ENCODE results near the gene AP5M1. TPM values are rescaled to one million over a fixed set of nuclear protein-coding genes. Genes with fewer than 3 reads are reported as not detected.
"Not testable (repeated sequence)": the region's sequence is repeated elsewhere in the genome, so short reads cannot be mapped to it uniquely, and the experiment has no call there.

Gene AP5M1
- total RNA-seq, 1 experiment from 2014 or later: 34.2 TPM

DNA sequence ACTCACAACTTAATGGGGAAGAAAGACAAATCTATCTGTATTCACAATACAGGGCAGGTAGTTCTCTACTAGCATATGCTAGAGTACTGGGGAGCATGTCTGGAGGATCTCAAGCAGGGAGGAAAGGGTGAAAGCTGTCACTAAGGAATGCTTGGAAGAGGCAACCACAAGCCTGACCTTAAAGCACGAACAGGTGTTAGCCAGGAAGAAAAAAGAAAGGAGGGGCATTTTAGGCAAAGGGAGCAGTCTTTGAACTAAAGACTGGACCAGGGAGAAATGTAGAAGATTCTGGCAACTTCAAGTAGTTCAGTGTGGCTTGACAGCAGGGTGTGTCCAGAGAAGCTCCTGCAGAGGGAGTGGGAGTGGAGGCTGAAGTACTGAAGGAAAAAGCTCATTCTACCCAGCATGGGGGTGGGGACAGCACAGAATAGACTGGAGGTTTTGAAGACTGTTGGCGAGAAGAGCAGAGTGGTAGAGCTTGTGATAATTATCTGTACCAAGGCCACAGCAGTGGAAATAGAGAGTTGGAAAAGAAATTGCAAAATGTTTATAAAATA lies 50.9 kb downstream of the AP5M1 start:
- no peaks in the 10 kb centered on the region for H3K36me3 Mint-ChIP-seq (ENCODE audit: insufficient read depth, unreplicated experiment)
- CTCF ChIA-PET: no interaction called here
- no peak overlapping the region for H3K27ac Mint-ChIP-seq (ENCODE audit: unreplicated experiment)
- BruUV-seq (replicated peaks): no TSS peak
- intact Hi-C loops (cut with micrococcal nuclease; ENCODE audit: unreplicated experiment): no loop called here
- H3K4me1 Mint-ChIP-seq (ENCODE audit: low read depth, unreplicated experiment): no peaks in the 10 kb centered on the region
- DNase-seq: no peak
- no peak overlapping the region for H3K4me3 Mint-ChIP-seq (ENCODE audit: low read depth, unreplicated experiment)
- H3K27me3 Mint-ChIP-seq (ENCODE audit: unreplicated experiment): no peaks in the 10 kb centered on the region
- TF ChIP-seq CTCF (IDR thresholded peaks at IDR 0.05; ENCODE audit: unreplicated experiment): no peak
- H3K9me3 Mint-ChIP-seq (ENCODE audit: low read depth, unreplicated experiment): no peaks in the 10 kb centered on the region

DNA sequence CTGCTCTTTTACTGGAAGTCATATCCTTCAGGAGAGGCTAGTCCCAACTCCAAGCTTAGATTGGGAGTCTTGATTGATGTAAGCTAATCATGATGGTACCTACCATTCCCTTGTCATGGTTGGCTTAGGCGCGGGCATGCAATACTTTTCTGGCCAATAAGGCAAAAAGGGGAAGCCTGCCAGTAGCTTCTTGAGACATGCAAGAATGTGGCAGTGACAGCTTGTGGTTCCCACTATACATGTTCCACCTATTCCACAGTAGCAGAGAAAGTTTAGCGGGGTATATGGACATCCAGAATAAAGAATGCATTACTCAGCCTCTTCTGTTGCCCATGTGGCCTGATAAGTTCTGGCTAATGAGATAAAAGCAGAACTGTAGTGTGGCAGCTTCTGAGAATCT lies 55.0 kb downstream of the AP5M1 start:
- no TSS peak for BruUV-seq (replicated peaks)
- CTCF ChIA-PET: no interaction called here
- no peak for TF ChIP-seq CTCF (IDR thresholded peaks at IDR 0.05; ENCODE audit: unreplicated experiment)
- intact Hi-C loops (cut with micrococcal nuclease; ENCODE audit: unreplicated experiment): no loop called here
- no peak overlapping the region for H3K4me3 Mint-ChIP-seq (ENCODE audit: low read depth, unreplicated experiment)
- DNase-seq: no peak
- H3K27me3 Mint-ChIP-seq (ENCODE audit: unreplicated experiment): no peaks in the 10 kb centered on the region
- H3K4me1 Mint-ChIP-seq (ENCODE audit: low read depth, unreplicated experiment): no peaks in the 10 kb centered on the region
- H3K36me3 Mint-ChIP-seq (ENCODE audit: insufficient read depth, unreplicated experiment): no peaks in the 10 kb centered on the region
- no peaks in the 10 kb centered on the region for H3K9me3 Mint-ChIP-seq (ENCODE audit: low read depth, unreplicated experiment)
- H3K27ac Mint-ChIP-seq (ENCODE audit: unreplicated experiment): no peak overlapping the region

DNA sequence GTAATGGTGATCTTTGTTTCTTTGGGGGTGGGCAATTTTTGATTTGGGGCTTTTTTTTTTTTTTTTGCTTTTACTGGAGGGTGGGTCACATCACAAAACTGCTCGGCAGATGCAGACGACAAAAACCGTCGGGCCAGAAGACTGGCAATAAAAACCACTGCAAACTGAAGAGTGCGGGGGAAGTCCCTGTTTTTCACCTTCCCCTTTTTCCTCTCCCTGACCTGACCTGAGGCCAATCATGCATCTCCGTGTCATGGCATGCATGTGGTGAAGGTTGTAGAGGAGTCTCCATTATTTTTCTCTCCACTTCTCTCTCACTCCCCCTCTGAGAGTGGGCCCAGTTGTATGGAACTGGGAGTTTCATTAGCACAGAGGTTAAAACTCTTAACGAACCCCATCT lies 57.5 kb downstream of the AP5M1 start:
- Mint-ChIP-seq H3K4me3 (ENCODE audit: low read depth, unreplicated experiment) (no peak overlapping the region), H3K9me3 (ENCODE audit: low read depth, unreplicated experiment) (no peaks in the 10 kb centered on the region), H3K36me3 (ENCODE audit: insufficient read depth, unreplicated experiment) (no peaks in the 10 kb centered on the region), H3K4me1 (ENCODE audit: low read depth, unreplicated experiment) (no peaks in the 10 kb centered on the region), H3K27ac (ENCODE audit: unreplicated experiment) (no peak overlapping the region), H3K27me3 (ENCODE audit: unreplicated experiment) (no peaks in the 10 kb centered on the region)
- CTCF ChIA-PET: no interaction called here
- intact Hi-C loops (cut with micrococcal nuclease; ENCODE audit: unreplicated experiment): no loop called here
- BruUV-seq (replicated peaks): no TSS peak
- TF ChIP-seq CTCF (IDR thresholded peaks at IDR 0.05; ENCODE audit: unreplicated experiment): no peak
- DNase-seq: no peak

- H3K4me1 Mint-ChIP-seq (ENCODE audit: low read depth, unreplicated experiment): no peaks in the 10 kb centered on the region
- intact Hi-C loops (cut with micrococcal nuclease; ENCODE audit: unreplicated experiment): no loop called here
- H3K9me3 Mint-ChIP-seq (ENCODE audit: low read depth, unreplicated experiment): no peaks in the 10 kb centered on the region
- H3K27ac Mint-ChIP-seq (ENCODE audit: unreplicated experiment): no peak overlapping the region
- no peak for TF ChIP-seq CTCF (IDR thresholded peaks at IDR 0.05; ENCODE audit: unreplicated experiment)
- no peaks in the 10 kb centered on the region for H3K36me3 Mint-ChIP-seq (ENCODE audit: insufficient read depth, unreplicated experiment)
- H3K4me3 Mint-ChIP-seq (ENCODE audit: low read depth, unreplicated experiment): no peak overlapping the region
- DNase-seq: no peak
- BruUV-seq (replicated peaks): no TSS peak
- CTCF ChIA-PET: no interaction called here
- no peaks in the 10 kb centered on the region for H3K27me3 Mint-ChIP-seq (ENCODE audit: unreplicated experiment)
These were observed 61.1 kb downstream of the AP5M1 start for GRCh38 chr14:57329833-57330232.

GRCh38 chr14:57332475-57332874 lies 63.7 kb downstream of the AP5M1 start:
- H3K4me3 Mint-ChIP-seq (ENCODE audit: low read depth, unreplicated experiment); H3K9me3 Mint-ChIP-seq (ENCODE audit: low read depth, unreplicated experiment); H3K4me1 Mint-ChIP-seq (ENCODE audit: low read depth, unreplicated experiment); CTCF ChIA-PET; BruUV-seq (replicated peaks); H3K27me3 Mint-ChIP-seq (ENCODE audit: unreplicated experiment); H3K27ac Mint-ChIP-seq (ENCODE audit: unreplicated experiment); intact Hi-C loops (cut with micrococcal nuclease; ENCODE audit: unreplicated experiment); H3K36me3 Mint-ChIP-seq (ENCODE audit: insufficient read depth, unreplicated experiment); DNase-seq: not testable (repeated sequence)

DNA sequence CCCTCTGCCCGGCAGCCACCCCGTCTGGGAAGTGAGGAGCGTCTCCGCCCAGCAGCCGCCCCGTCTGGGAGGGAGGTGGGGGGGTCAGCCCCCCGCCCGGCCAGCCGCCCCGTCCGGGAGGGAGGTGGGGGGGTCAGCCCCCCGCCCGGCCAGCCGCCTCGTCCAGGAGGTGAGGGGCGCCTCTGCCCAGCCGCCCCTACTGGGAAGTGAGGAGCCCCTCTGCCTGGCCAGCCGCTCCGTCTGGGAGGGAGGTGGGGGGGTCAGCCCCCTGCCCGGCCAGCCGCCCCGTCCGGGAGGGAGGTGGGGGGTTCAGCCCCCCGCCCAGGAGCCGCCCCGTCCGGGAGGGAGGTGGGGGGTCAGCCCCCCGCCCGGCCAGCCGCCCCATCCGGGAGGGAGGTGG lies 65.0 kb downstream of the AP5M1 start:
- H3K27ac Mint-ChIP-seq (ENCODE audit: unreplicated experiment); DNase-seq; H3K4me3 Mint-ChIP-seq (ENCODE audit: low read depth, unreplicated experiment); H3K4me1 Mint-ChIP-seq (ENCODE audit: low read depth, unreplicated experiment); H3K27me3 Mint-ChIP-seq (ENCODE audit: unreplicated experiment); BruUV-seq (replicated peaks); H3K9me3 Mint-ChIP-seq (ENCODE audit: low read depth, unreplicated experiment); H3K36me3 Mint-ChIP-seq (ENCODE audit: insufficient read depth, unreplicated experiment); intact Hi-C loops (cut with micrococcal nuclease; ENCODE audit: unreplicated experiment): not testable (repeated sequence)
- CTCF ChIA-PET: interaction anchor here (0.7 kb wide), 2 partner anchors 422 to 870 kb away, joined by 3 to 4 read pairs; no protein-coding TSS in a partner anchor

DNA sequence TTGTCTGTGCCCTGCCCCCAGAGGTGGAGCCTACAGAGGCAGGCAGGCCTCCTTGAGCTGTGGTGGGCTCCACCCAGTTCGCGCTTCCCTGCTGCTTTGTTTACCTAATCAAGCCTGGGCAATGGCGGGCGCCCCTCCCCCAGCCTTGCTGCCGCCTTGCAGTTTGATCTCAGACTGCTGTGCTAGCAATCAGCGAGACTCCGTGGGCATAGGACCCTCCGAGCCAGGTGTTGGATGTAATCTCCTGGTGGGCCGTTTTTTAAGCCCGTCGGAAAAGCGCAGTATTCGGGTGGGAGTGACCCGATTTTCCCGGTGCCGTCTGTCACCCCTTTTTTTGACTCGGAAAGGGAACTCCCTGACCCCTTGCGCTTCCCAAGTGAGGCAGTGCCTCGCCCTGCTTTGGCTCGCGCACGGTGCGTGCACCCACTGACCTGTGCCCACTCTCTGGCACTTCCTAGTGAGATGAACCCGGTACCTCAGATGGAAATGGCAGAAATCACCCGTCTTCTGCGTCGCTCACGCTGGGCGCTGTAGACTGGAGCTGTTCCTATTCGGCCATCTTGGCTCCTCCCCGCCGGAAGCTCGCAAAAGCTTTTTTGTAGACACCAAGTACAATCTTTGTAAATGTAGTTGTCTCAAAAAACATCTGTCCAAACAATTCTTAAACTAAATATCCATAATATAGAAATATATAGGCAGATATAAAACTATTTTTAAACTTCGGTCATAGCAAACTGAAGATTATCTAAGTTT lies 75.0 kb downstream of the AP5M1 start:
- H3K4me1 Mint-ChIP-seq (ENCODE audit: low read depth, unreplicated experiment); H3K27ac Mint-ChIP-seq (ENCODE audit: unreplicated experiment); BruUV-seq (replicated peaks); H3K27me3 Mint-ChIP-seq (ENCODE audit: unreplicated experiment); H3K36me3 Mint-ChIP-seq (ENCODE audit: insufficient read depth, unreplicated experiment); DNase-seq; H3K9me3 Mint-ChIP-seq (ENCODE audit: low read depth, unreplicated experiment); intact Hi-C loops (cut with micrococcal nuclease; ENCODE audit: unreplicated experiment): not testable (repeated sequence)
- peak overlapping the region; percentile 71 for H3K4me3 Mint-ChIP-seq (ENCODE audit: low read depth, unreplicated experiment)
- CTCF ChIA-PET: interaction anchor here (1.2 kb wide), 1 partner anchor 112 kb away, joined by 3 read pairs; no protein-coding TSS in a partner anchor

All from Calu3 (cell line).